HG03342 (cell line): ENCODE data around the gene GPR146.

ENCODE experiments used
- ATAC-seq: cut with Tn5 transposase; IDR thresholded peaks from one replicate; pipeline ENCODE4 v1.9.1; 2021; ENCODE audit warnings: mild to moderate bottlenecking, moderate library complexity; ENCODE audit not compliant: unreplicated experiment

Gene GPR146

DNA sequence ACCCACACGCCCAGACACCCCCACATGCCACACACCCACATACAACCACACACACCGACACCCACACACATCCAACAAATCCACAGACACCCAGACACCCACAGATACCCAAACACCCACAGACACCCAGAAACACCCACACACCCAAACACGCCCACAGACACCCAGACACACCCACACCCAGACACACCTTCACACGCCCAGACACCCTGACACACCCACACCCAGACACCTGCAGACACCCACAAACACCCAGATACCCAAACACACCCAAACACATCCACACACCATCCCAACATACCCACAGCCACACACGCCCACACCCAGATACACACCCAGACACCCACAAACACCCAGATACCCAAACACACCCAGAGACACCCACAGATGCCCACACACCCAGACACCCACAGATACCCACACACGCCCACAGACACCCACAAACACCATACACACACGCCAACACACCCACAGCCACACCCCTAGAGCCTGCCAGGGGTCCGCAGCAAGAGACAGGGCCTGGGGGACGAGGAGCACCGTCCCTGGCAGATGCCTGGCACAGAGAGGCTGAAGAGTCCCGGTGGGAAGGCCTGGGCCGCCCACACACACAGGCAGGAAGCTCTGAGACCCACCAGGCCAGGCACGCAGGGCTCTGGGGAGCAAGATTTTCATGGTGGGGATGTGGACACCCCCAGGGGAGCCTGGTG is 32.9 kb upstream of the GPR146 start:
- no peak for ATAC-seq

DNA sequence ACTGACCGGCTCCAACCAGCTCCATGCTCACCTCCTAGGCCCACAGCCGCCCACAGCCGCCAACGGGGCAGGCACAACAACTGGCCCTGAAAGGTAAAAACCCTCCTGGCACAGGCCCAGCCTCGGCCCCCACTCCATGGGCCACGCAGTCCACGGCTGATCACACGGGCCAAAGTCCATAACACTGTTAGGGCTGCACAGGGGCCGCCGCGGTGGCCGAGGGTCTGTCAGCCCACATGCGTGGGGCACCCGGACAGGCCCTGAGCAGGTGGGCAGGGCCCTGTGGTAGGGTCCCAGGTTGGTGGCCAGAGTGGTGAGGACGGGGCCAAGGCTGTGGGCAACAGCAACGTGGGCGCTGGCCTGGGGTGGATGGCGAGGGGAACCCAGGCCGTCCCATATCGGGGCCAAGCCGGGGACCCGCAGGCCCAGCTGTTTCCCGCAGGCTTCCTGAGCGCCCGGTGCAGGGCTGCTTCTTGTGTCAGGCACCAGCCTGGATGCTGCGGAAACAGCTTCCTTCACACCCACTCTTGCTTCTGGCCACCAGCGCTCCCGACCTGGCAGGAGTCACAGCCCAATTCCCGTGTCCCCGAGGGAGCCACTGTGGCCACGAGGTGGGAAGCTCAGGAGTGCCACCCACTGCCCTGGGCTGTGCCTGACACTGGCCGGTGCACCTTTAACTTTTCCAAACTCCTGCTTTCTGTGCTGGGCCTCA is 32.2 kb upstream of the GPR146 start:
- no peak for ATAC-seq

DNA sequence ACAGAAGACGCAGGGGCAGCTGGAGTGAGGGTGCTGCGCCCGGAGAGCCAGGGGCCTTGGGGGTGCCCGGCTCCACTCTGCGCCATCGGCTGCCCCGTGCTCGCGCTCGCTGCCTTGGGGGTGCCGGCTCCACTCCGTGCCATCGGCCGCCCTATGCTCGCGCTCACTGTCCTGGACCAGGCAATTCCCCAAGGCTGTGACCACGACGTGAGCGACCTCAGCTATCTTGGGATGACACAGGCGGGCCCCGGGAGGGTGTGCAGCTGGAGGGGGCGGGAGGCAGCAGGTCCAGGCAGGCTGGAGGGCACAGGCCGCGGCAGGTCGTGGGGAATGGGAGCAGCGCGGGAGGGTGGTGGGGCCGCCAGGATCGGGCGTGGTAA is 31.6 kb upstream of the GPR146 start:
- ATAC-seq, result no peak

DNA sequence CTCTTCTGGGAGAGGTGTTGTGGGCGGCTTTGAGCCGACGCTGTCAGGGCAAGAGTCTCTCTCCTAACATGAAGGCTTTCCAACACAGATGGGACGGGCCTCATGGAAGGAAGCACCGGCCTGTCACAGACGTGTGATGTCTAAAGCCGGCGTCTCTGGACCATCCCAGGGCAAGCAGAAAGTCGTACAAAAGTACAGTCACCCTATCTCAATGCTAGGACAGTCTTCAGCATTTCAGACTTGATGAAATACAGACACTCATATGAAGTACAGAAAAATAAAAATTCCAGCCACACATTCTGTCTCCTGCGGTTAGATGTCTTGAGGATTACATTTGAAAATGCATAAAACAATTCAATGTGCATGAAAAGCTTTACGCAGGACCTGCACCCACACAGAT is 30.8 kb upstream of the GPR146 start:
- ATAC-seq, result no peak

GRCh38 chr7:1014681-1015080 is 29.7 kb upstream of the GPR146 start:
- no peak for ATAC-seq

DNA sequence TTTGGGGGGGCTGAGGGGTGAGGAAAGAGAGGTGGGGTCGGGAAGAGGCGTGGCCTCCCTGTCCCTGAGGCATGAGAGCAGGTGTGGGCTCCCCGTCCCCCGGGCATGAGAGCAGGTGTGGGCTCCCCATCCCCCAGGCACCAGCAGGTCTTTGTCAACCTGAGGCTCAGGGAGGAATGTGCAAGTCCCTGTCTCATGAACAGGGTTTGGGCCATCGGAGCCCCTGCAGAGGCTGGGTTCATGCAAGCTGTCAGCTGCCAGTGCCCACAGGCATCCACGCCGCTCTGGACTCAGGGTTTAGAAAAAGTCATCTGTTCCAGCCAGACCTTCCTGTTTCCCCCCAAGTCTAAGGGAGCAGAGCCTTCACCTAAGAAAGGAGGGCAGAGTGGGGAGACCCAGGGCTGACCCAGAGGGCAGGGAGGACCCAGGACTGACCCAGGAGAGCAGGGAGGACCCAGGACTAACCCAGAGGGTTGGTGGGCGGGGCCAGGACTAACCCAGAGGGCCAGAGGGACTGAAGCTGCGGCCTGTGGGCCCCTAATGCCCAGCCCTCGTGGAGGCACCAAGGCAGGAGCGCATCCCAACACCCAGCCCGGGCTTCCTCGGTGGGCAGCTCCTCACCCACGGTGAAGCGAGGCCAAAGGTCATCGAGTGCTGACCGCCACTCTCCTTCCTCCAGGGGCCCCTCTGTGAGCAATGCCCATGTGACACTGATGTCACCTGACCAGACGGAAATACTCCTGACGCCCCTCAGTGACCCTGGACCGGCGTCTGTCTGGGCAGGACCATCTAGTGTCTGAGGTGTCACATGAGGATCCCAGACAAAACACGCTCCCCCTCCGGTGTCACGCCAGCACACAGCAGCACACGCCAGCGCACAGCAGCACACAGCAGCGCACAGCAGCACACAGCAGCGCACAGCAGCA is 28.9 kb upstream of the GPR146 start:
- no peak for ATAC-seq

- no peak for ATAC-seq
These were observed 27.5 kb upstream of the GPR146 start for GRCh38 chr7:1016577-1017531.

GRCh38 chr7:1017586-1018333 is 26.6 kb upstream of the GPR146 start:
- no peak for ATAC-seq

DNA sequence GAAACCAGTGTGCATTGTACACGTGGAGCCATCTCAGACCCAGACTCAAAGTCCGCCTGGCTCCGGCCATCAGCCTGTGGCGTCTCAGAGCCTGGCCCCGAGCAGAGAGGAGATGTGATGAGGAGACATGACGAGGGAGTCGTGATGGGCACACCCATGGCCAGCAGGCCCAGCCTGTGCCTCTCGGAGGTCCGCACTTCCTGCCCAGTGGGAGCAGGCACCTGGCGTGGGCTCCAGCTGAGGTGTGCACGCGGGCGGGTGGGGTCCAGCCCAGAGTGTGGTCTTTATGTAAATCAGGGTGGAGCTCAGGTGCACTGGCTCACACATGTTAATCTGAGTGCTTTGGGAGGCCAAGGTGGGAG is 26.0 kb upstream of the GPR146 start:
- ATAC-seq, result no peak

DNA sequence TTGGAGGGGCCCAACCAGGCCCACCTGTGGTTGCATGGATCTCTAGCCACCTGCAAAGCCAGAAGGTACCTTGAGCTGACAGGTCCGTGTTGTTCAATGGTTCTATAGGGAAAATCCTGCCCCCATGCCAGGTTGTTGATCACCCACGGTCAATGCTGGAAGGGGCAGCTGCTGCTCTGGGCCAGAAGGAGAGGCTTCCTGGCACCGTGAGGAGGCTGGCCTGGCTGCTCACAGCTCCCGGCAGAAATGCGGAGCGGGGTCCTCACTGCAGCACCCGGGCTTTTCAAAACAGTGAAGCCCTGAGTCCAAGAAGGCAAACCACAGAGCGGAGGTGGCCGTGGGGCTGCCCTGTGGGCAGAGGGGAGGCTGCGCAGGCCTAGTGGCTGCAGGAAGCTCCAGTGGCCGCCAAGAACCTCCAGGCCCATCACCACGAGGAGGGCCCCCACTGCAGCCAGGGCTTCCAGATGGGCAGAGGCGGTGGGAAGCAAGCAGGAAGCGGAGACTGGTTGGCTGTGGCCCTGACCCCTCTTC is 25.0 kb upstream of the GPR146 start:
- ATAC-seq, result no peak

DNA sequence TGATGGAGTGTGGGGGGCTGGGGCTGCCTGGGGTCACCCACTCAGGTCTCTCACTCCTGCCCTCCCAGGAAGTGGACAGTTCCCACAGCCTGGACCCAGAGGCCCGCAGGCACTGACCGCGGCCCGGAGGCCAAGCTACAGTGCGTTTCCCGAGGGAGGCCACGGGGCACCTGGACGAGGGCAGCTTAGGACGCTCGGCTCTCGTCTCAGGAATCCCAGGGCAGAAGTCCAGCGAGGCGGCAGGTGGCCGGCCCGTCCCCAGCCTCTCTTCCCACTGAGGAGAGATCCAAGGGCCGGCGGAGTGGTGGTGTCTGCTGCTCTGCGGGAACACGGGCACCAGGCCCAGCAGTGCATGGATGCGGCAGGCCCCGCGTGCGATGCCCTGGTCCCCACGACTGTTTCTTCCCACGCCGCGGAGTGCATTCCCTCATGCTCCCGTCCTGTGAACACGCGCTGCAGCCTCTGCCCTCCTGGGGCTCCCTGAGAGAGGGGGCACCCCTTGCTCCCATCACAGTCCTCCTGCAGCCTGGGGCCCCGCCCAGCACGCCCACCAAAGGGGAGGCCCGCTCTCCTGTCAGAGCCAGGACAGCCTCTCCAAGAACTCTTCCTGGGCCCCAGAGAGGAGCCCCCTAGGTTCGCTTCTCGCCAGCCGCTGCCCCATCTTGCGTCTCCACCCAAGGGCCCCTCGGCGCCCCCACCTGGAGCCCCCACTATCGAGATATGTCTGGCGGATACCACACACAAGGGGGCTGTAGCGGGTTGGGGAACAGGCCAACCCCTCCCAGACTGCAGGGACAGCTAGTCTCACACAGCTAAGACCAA is 24.3 kb upstream of the GPR146 start:
- ATAC-seq, result no peak

DNA sequence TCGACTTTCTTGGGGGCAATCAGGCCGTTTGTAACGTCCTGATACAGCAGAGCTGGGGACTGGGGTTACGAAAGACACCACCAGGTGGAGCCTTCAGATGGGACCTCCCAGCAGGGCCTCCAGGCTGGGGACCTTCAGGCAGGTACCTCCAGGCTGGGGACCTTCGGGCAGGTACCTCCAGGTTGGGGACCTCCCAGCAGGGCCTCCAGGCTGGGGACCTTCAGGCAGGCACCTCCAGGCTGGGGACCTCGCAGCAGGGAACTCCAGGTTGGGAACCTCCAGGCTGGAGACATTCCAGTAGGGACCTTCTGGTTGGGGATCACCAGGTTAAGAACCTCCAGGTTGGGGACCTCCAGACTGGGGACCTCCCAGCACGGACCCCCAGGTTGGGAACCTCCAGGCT is 23.5 kb upstream of the GPR146 start:
- ATAC-seq, result no peak

DNA sequence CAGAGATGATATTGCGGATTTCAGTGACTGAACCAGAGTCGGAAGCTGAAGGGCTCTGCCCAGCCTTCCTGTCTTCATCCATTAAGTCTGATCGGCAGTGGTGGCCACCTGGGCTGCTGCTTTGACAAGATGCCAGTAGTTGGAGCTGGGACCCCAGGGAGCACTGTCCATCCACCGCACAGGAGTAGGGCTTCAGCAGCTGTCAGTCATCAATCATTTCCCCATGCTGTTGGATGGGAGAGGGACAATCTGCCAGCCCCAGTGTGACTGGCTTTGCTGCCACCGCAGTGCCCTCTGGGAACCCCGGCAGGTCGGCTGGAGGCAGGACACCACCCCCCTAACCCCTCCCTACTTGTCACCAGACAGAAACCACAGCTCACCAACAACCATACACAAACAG is 23.0 kb upstream of the GPR146 start:
- no peak for ATAC-seq

GRCh38 chr7:1021931-1022330 is 22.4 kb upstream of the GPR146 start:
- ATAC-seq, result no peak

- ATAC-seq, result no peak
These were observed 22.0 kb upstream of the GPR146 start for GRCh38 chr7:1022356-1022755.

DNA sequence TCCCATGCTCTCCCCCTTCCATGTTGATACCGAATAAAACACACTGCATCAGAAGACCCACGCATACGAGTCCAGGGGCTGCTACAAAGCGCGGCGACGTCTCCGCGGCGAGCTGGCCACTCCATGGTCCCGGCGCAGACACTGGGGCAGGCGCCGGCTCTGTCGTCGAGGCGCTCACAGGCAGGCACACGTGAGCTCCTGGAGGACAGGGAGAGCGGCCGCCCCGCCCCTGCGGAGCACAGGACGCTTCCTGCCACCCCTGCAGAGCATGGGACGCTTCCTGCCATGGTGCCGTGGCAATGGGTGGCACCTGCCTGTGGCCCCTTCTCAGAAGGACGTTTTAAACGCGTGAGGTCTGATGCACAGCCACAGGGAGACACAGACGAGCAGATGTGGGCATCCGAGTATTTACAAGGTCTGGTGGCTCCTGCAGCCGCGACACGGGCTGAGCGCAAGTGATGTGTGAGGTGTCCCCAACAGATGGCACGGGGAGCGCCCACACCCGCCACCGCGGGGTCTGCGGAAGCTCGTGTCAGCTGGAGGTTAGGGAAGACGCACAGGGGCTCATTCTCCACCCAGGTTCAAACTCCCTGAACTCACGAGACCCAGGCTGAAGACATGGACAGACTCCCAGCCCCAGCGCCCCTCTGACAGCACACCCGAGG is 21.4 kb upstream of the GPR146 start:
- no peak for ATAC-seq

GRCh38 chr7:1024331-1024841 is 20.0 kb upstream of the GPR146 start:
- peak; percentile 55 for ATAC-seq
